ENCODE results near the gene RAPGEF4.

The RAPGEF4 gene

GRCh38 chr2:172769879-172770278, 34.2 kb downstream of the RAPGEF4 start:
- no peak for DNase-seq (ENCODE audit: low read depth)
- no peak overlapping the region for H3K4me3 ChIP-seq (ENCODE audit: low read depth, low read length)
- no peak for TF ChIP-seq CTCF (IDR thresholded peaks at IDR 0.05; ENCODE audit: insufficient read depth, low read depth, low read length, missing control alignments)

GRCh38 chr2:172770887-172771286, 35.2 kb downstream of the RAPGEF4 start:
- no peak for DNase-seq (ENCODE audit: low read depth)
- no peak overlapping the region for H3K4me3 ChIP-seq (ENCODE audit: low read depth, low read length)
- no peak for TF ChIP-seq CTCF (IDR thresholded peaks at IDR 0.05; ENCODE audit: insufficient read depth, low read depth, low read length, missing control alignments)

- no peak for DNase-seq (ENCODE audit: low read depth)
- TF ChIP-seq CTCF (IDR thresholded peaks at IDR 0.05; ENCODE audit: insufficient read depth, low read depth, low read length, missing control alignments) = no peak
- H3K4me3 ChIP-seq (ENCODE audit: low read depth, low read length) = no peak overlapping the region
These were observed 37.0 kb downstream of the RAPGEF4 start for GRCh38 chr2:172772633-172773032.

GRCh38 chr2:172774302-172774701, 38.7 kb downstream of the RAPGEF4 start:
- no peak for DNase-seq (ENCODE audit: low read depth)
- H3K4me3 ChIP-seq (ENCODE audit: low read depth, low read length) = no peak overlapping the region
- TF ChIP-seq CTCF (IDR thresholded peaks at IDR 0.05; ENCODE audit: insufficient read depth, low read depth, low read length, missing control alignments) = no peak

GRCh38 chr2:172775319-172775718, 39.7 kb downstream of the RAPGEF4 start:
- TF ChIP-seq CTCF (IDR thresholded peaks at IDR 0.05; ENCODE audit: insufficient read depth, low read depth, low read length, missing control alignments) = no peak
- H3K4me3 ChIP-seq (ENCODE audit: low read depth, low read length) = no peak overlapping the region
- no peak for DNase-seq (ENCODE audit: low read depth)

- no peak for TF ChIP-seq CTCF (IDR thresholded peaks at IDR 0.05; ENCODE audit: insufficient read depth, low read depth, low read length, missing control alignments)
- no peak for DNase-seq (ENCODE audit: low read depth)
- H3K4me3 ChIP-seq (ENCODE audit: low read depth, low read length) = no peak overlapping the region
These were observed 41.8 kb downstream of the RAPGEF4 start for GRCh38 chr2:172777431-172777830.

- DNase-seq (ENCODE audit: low read depth) = no peak
- TF ChIP-seq CTCF (IDR thresholded peaks at IDR 0.05; ENCODE audit: insufficient read depth, low read depth, low read length, missing control alignments) = no peak
- no peak overlapping the region for H3K4me3 ChIP-seq (ENCODE audit: low read depth, low read length)
These were observed 47.0 kb downstream of the RAPGEF4 start for GRCh38 chr2:172782506-172783164.
